H1 (cell line): ENCODE data around the gene ADAMTS8. TPM values are rescaled to one million over a fixed set of nuclear protein-coding genes. Genes with fewer than 3 reads are reported as not detected.

Experiments used
- CTCF ChIA-PET: fragments of 300-600 bp; sonication (Branson Sonifier 250); formaldehyde crosslinking; loops from one replicate; lab custom pipeline; 2021; ENCODE audit not compliant: partially characterized antibody; lab: Charles Lee
- POLR2A ChIA-PET: fragments of 300-600 bp; sonication (Branson Sonifier 250); formaldehyde crosslinking; loops from one replicate; lab custom pipeline; 2021; ENCODE audit warnings: inconsistent platforms; ENCODE audit not compliant: partially characterized antibody; lab: Charles Lee
- DNase-seq, 2 experiments: peaks; one replicate each; pipeline versions ENCODE4 v3.0.0 to v3.0.0-alpha.2; 2010 to 2022; ENCODE audit warnings: low spot score in 2 of 2, low read depth in 1 of 2, mixed read lengths in 1 of 2
- FAIRE-seq: peaks from 2 replicates; lab custom pipeline; 2011; peaks lifted over from hg19 to GRCh38; lab: Jason Lieb, UNC
- H2AFZ ChIP-seq: 2 replicates; pipeline ENCODE4 v1.8.1; 2012; ENCODE audit warnings: low read length, inconsistent platforms
- H2AK5ac ChIP-seq: 2 replicates; pipeline ENCODE4 v1.6.1; 2013; ENCODE audit warnings: low read depth, low read length
- H2BK120ac ChIP-seq: replicated peaks from 2 replicates; pipeline ENCODE3; 2013; ENCODE audit warnings: low read depth, low read length, inconsistent platforms
- H2BK12ac ChIP-seq: 2 replicates; pipeline ENCODE4 v1.6.1; 2013; ENCODE audit warnings: low read depth, low read length
- H2BK15ac ChIP-seq: 2 replicates; pipeline ENCODE4 v1.6.1; 2013; ENCODE audit warnings: low read length
- H2BK20ac ChIP-seq: 2 replicates; pipeline ENCODE4 v1.6.1; 2013; ENCODE audit warnings: low read length
- H2BK5ac ChIP-seq: 2 replicates; pipeline ENCODE4 v1.6.1; 2013; ENCODE audit warnings: low read depth, low read length
- H3K14ac ChIP-seq: 2 replicates; pipeline ENCODE4 v1.6.1; 2013; ENCODE audit warnings: inconsistent platforms; ENCODE audit not compliant: insufficient read length
- H3K18ac ChIP-seq: 2 replicates; pipeline ENCODE4 v1.6.1; 2013; ENCODE audit warnings: low read length; ENCODE audit errors: extremely low read depth
- H3K23ac ChIP-seq: 2 replicates; pipeline ENCODE4 v1.6.1; 2013; ENCODE audit warnings: inconsistent platforms; ENCODE audit not compliant: insufficient read length
- H3K23me2 ChIP-seq: 2 replicates; pipeline ENCODE4 v1.6.1; 2013; ENCODE audit warnings: low read depth, low read length
- H3K27ac ChIP-seq: 2 replicates; pipeline ENCODE4 v1.6.1; 2011; ENCODE audit warnings: low read depth, low read length, inconsistent platforms
- H3K27me3 ChIP-seq, 4 experiments: replicated peaks in 1 of 4; 1 replicate in 1 of 4; 2 replicates in 3 of 4; pipeline versions ENCODE4 v1.6.1 to v1.8.1; 2011 to 2013; ENCODE audit warnings: low read length in 3 of 4, mild to moderate bottlenecking in 3 of 4, inconsistent platforms in 2 of 4, mixed read lengths in 2 of 4, moderate library complexity in 1 of 4; ENCODE audit not compliant: control insufficient read depth in 3 of 4, insufficient read depth in 3 of 4; ENCODE audit errors: extremely low read depth in 1 of 4
- H3K36me3 ChIP-seq, 4 experiments: 2 replicates each; pipeline versions ENCODE4 v1.6.1 to v1.8.1; 2011 to 2013; ENCODE audit warnings: mild to moderate bottlenecking in 4 of 4, low read length in 3 of 4, moderate library complexity in 2 of 4, control low read depth in 1 of 4, inconsistent platforms in 1 of 4; ENCODE audit not compliant: insufficient read depth in 4 of 4, control insufficient read depth in 2 of 4
- H3K4ac ChIP-seq: replicated peaks from 2 replicates; pipeline ENCODE3; 2013; ENCODE audit warnings: low read length, low read depth, mixed read lengths, inconsistent platforms; ENCODE audit not compliant: insufficient read length
- H3K4me1 ChIP-seq, 4 experiments: replicated peaks in 1 of 4; 1 replicate in 1 of 4; 2 replicates in 3 of 4; pipeline versions ENCODE4 v1.6.1 to v1.8.1; 2011 to 2013; ENCODE audit warnings: low read length in 3 of 4, inconsistent platforms in 2 of 4, mixed read lengths in 1 of 4; ENCODE audit not compliant: insufficient read depth in 4 of 4, control insufficient read depth in 3 of 4
- H3K4me2 ChIP-seq, 2 experiments: 2 replicates each; pipeline versions ENCODE4 v1.6.1 to v1.8.1; 2011 to 2013; ENCODE audit warnings: low read depth in 2 of 2, low read length in 2 of 2, control low read depth in 1 of 2, inconsistent platforms in 1 of 2, mild to moderate bottlenecking in 1 of 2; ENCODE audit not compliant: insufficient read depth in 1 of 2
- H3K4me3 ChIP-seq, 4 experiments: fragments of 200-600, 300-600 bp in 1 of 4; sonication (generic), shearing (Covaris generic), sonication (Bioruptor Twin) in 1 of 4; 2 replicates each; pipeline versions ENCODE4 v1.5.1 to v1.8.1; 2011 to 2016; ENCODE audit warnings: low read length in 4 of 4, low read depth in 3 of 4, control low read depth in 2 of 4, inconsistent platforms in 2 of 4, mild to moderate bottlenecking in 2 of 4, mixed read lengths in 1 of 4, moderate library complexity in 1 of 4; ENCODE audit not compliant: insufficient read depth in 2 of 4; ENCODE audit errors: extremely low read depth in 1 of 4
- H3K56ac ChIP-seq: replicated peaks from 2 replicates; pipeline ENCODE3; 2013; ENCODE audit warnings: low read depth, mild to moderate bottlenecking, mixed read lengths, low read length, inconsistent platforms; ENCODE audit not compliant: insufficient read length
- H3K79me1 ChIP-seq: 2 replicates; pipeline ENCODE4 v1.6.1; 2013; ENCODE audit warnings: low read depth, low read length, control low read depth
- H3K79me2 ChIP-seq, 2 experiments: 2 replicates each; pipeline versions ENCODE4 v1.6.1 to v1.8.1; 2012 to 2013; ENCODE audit warnings: low read length in 2 of 2, mild to moderate bottlenecking in 2 of 2, inconsistent platforms in 1 of 2; ENCODE audit not compliant: insufficient read depth in 2 of 2, control insufficient read depth in 1 of 2
- H3K9ac ChIP-seq, 4 experiments: replicated peaks in 1 of 4; 1 replicate in 1 of 4; 2 replicates in 3 of 4; pipeline versions ENCODE4 v1.6.1 to v1.8.1; 2011 to 2013; ENCODE audit warnings: low read depth in 3 of 4, low read length in 3 of 4, control low read depth in 2 of 4, mild to moderate bottlenecking in 2 of 4, moderate library complexity in 2 of 4, inconsistent platforms in 1 of 4; ENCODE audit errors: extremely low read depth in 1 of 4
- H3K9me3 ChIP-seq, 2 experiments: 2 replicates each; pipeline versions ENCODE4 v1.6.1 to v1.8.1; 2012 to 2013; ENCODE audit warnings: mild to moderate bottlenecking in 2 of 2, moderate library complexity in 2 of 2, control low read depth in 1 of 2, inconsistent platforms in 1 of 2, low read depth in 1 of 2, low read length in 1 of 2, mixed read lengths in 1 of 2; ENCODE audit not compliant: insufficient read depth in 2 of 2
- H4K20me1 ChIP-seq, 2 experiments: replicated peaks in 1 of 2; 2 replicates each; pipeline versions ENCODE3 to v1.8.1; 2011 to 2013; ENCODE audit warnings: inconsistent platforms in 2 of 2, low read length in 2 of 2, mild to moderate bottlenecking in 1 of 2; ENCODE audit not compliant: insufficient read depth in 2 of 2, control insufficient read depth in 1 of 2
- H4K5ac ChIP-seq: 2 replicates; pipeline ENCODE4 v1.6.1; 2013; ENCODE audit warnings: low read length, low read depth, mixed read lengths, inconsistent platforms; ENCODE audit not compliant: insufficient read length
- H4K8ac ChIP-seq: 2 replicates; pipeline ENCODE4 v1.8.0; 2013; ENCODE audit warnings: mild to moderate bottlenecking, moderate library complexity, low read length, inconsistent platforms; ENCODE audit not compliant: insufficient read depth; ENCODE audit errors: extremely low read depth
- H4K91ac ChIP-seq: replicated peaks from 2 replicates; pipeline ENCODE3; 2013; ENCODE audit warnings: low read length, mixed read lengths, inconsistent platforms; ENCODE audit not compliant: insufficient read length
- CHD2 ChIP-seq: IDR thresholded peaks from 2 replicates; pipeline ENCODE4 v1.6.1; 2012; ENCODE audit warnings: low read length, improper control_type of control experiment
- CREB1 ChIP-seq: IDR thresholded peaks from 2 replicates; pipeline ENCODE4 v1.6.1; 2012; ENCODE audit warnings: inconsistent platforms
- FOSL1 ChIP-seq: IDR thresholded peaks from 2 replicates; pipeline ENCODE4 v1.6.1; 2011; ENCODE audit warnings: mild to moderate bottlenecking, low read depth, low read length, moderate library complexity; ENCODE audit not compliant: insufficient read depth
- GABPA ChIP-seq: IDR thresholded peaks from 2 replicates; pipeline ENCODE4 v1.6.1; 2011; ENCODE audit warnings: mild to moderate bottlenecking, low read length, moderate library complexity, borderline replicate concordance; ENCODE audit not compliant: insufficient read depth
- KDM1A ChIP-seq: fragments of 200-600, 300-600 bp; sonication (generic); IDR thresholded peaks from 2 replicates; pipeline ENCODE4 v1.7.1; 2016; ENCODE audit warnings: mild to moderate bottlenecking, low read length, borderline replicate concordance
- KDM5A ChIP-seq: fragments of 200-600 bp; IDR thresholded peaks from 2 replicates; pipeline ENCODE4 v1.7.1; 2012; ENCODE audit warnings: mild to moderate bottlenecking, low read length, inconsistent platforms, mixed read lengths
- MAFK ChIP-seq: IDR thresholded peaks from 2 replicates; pipeline ENCODE4 v1.6.1; 2012; ENCODE audit warnings: low read depth, mild to moderate bottlenecking, improper control_type of control experiment, low read length
- PHF8 ChIP-seq: fragments of 200-600 bp; sonication (generic); conservative IDR thresholded peaks from 2 replicates; pipeline ENCODE4 v1.7.1; 2012; ENCODE audit warnings: low read depth, mild to moderate bottlenecking, inconsistent platforms, low read length, moderate library complexity
- RXRA ChIP-seq: IDR thresholded peaks from 2 replicates; pipeline ENCODE4 v1.6.1; 2011; ENCODE audit warnings: low read depth, mild to moderate bottlenecking, low read length, moderate library complexity; ENCODE audit not compliant: insufficient read depth
- SIRT6 ChIP-seq: IDR thresholded peaks from one replicate; pipeline ENCODE4 v1.7.1; 2012; ENCODE audit warnings: low read length, inconsistent platforms
- TAF7 ChIP-seq: optimal IDR thresholded peaks from 2 replicates; pipeline ENCODE3; 2011; ENCODE audit warnings: low read depth, mild to moderate bottlenecking, inconsistent platforms, low read length, moderate library complexity, borderline replicate concordance
- TBP ChIP-seq: IDR thresholded peaks from 2 replicates; pipeline ENCODE4 v1.6.1; 2011; ENCODE audit warnings: low read depth, low read length, improper control_type of control experiment
- TCF12 ChIP-seq: IDR thresholded peaks from 2 replicates; pipeline ENCODE4 v1.6.1; 2011; ENCODE audit warnings: low read depth, mild to moderate bottlenecking, low read length
- WGBS, 2 experiments: shearing (Covaris generic) in 1 of 2; methylation state at CpG; one replicate each; pipeline versions ENCODE4 v1.1.6 to v1.1.7; 2013 to 2015; ENCODE audit warnings: low lambda C conversion rate in 2 of 2, mixed read lengths in 2 of 2, inconsistent platforms in 1 of 2, low coverage in 1 of 2, missing lambda C conversion rate in 1 of 2; ENCODE audit not compliant: insufficient replicate concordance in 2 of 2, insufficient coverage in 1 of 2, insufficient read length in 1 of 2; ENCODE audit errors: extremely low coverage in 1 of 2, missing lambda C conversion rate in 1 of 2; 5-methylcytosine and 5-hydroxymethylcytosine counted together
- polyA plus RNA-seq, 7 experiments: library from polyadenylated mRNA; depleted of rRNA in 3 of 7; stranded (reverse) in 5 of 7; unstranded in 2 of 7; fragments of >200 nt in 5 of 7; fragments of 200-250 nt in 2 of 7; gene quantifications; 1 replicate in 5 of 7; 2 replicates in 1 of 7; 4 replicates in 1 of 7; pipeline versions ENCODE4 v1.2.1 to v1.2.3, GENCODE V29; 2011 to 2013; ENCODE audit warnings: missing spikeins in 2 of 7, mixed read lengths in 2 of 7
- total RNA-seq: library from RNA; stranded (reverse); fragmentation: NEBNext Ultra II Directional; extraction: Animal tissue kit (Norgen Biotek cat#: 25700); gene quantifications from 2 replicates; pipeline ENCODE4 v1.2.1, GENCODE V29; 2021

ADAMTS8 gene
- total and polyA plus RNA-seq, 2 of the 8 experiments (the other 6 are each of a cell fraction or from before 2014, with no cell fraction given), result 9.3 to 16.6 TPM

DNA sequence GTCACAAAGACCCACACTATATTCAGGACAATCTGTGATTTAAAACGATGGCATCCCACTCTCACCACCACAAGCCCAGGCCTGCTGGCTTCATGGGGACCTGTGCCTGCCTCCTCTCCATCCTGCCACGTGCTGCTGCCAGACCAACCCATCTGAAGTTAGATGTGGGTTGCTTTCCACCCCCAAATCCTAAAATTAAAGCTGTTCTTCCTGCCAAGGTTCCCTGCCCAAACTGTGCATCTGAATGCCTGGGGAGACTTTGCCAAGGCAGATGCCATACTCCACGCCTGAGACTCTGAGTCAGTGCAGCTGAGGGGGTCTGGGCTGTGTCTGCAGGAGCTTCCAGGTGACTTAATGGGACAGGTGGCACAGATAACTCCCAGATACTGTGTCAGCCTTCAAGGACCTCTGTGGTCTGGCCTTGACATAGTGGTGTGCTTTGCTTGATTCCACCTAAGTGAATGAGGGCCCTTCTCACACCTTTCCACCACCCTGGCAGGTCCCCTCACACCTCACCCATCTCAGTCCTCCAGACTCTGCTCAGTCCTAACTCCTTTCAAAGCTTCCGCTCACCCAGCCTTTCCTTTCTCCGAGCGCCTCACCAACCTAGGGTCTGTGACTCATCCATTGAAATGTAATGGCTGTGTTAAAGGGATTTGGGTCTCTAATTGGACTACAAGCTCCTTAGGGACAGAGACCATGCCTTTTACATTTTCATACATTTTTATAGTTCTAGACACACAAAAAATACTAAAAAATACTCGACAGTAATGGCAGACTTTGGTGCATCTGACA is 18.6 kb downstream of the ADAMTS8 start:
- H2BK5ac ChIP-seq, result peak overlapping the region; percentile 61; the same call in 1 of the 2 replicates
- CTCF ChIA-PET, result interaction anchor here (1.0 kb wide), 2 partner anchors 9 to 21 kb away, joined by 3 to 5 read pairs; no protein-coding TSS in a partner anchor
- H3K79me2 ChIP-seq, result no peaks in the 10 kb centered on the region
- no peak overlapping the region for H3K18ac ChIP-seq
- no peak overlapping the region for H4K5ac ChIP-seq
- no peak overlapping the region for H3K4me2 ChIP-seq
- H3K79me1 ChIP-seq, result no peaks in the 10 kb centered on the region
- DNase-seq, result no peak
- no peak overlapping the region for H3K27ac ChIP-seq
- H3K9me3 ChIP-seq, result no peaks in the 10 kb centered on the region
- H4K91ac ChIP-seq, result peak overlapping the region; percentile 76
- POLR2A ChIA-PET, result interaction anchor here (0.9 to 1.7 kb wide), 4 partner anchors 12 to 128 kb away, joined by 3 to 5 read pairs (median 4); partner anchors contain the start of gene ADAMTS15
- 82% methylated on average over 7 of the region's 7 CpGs; no CpG with 5 or more reads in 1 of the 2 experiments for WGBS, 2 experiments
- H3K36me3 ChIP-seq, result 0 out of 8 replicates have a peak, but pooled peaks cover 0 to 3% (median 2%) of the 10 kb centered on the region in 4 experiments
- H2BK20ac ChIP-seq, result no peak overlapping the region; the same call in 1 of the 2 replicates
- H2BK12ac ChIP-seq, result peak overlapping the region; percentile 69; the same call in 1 of the 2 replicates
- H4K8ac ChIP-seq, result no peak overlapping the region
- no peaks in the 10 kb centered on the region for H4K20me1 ChIP-seq
- no peaks in the 10 kb centered on the region for H3K27me3 ChIP-seq
- H2AFZ ChIP-seq, result no peak overlapping the region
- peaks cover 0 to 6% (median 1%) of the 10 kb centered on the region in 4 experiments; a peak in 4 of 7 replicates for H3K4me1 ChIP-seq
- no peak overlapping the region for H3K9ac ChIP-seq
- H3K14ac ChIP-seq, result no peak overlapping the region
- no peak overlapping the region for H3K4ac ChIP-seq
- no peak overlapping the region; the same call in 1 of the 2 replicates for H2AK5ac ChIP-seq
- no peak overlapping the region for H3K23ac ChIP-seq
- no peak overlapping the region for H3K56ac ChIP-seq
- H2BK120ac ChIP-seq, result no peak overlapping the region
- H2BK15ac ChIP-seq, result peak overlapping the region; percentile 54; the same call in 1 of the 2 replicates
- no peak for FAIRE-seq
- no peak overlapping the region for H3K4me3 ChIP-seq
- no peaks in the 10 kb centered on the region for H3K23me2 ChIP-seq
- TF ChIP-seq PHF8 (no peak), KDM5A (no peak), TBP (no peak), CREB1 (no peak), KDM1A (no peak), RXRA (no peak), TAF7 (no peak), SIRT6 (no peak), GABPA (no peak), CHD2 (no peak), TCF12 (no peak), MAFK (no peak), FOSL1 (no peak)
